NCI-H2081 (cell line): ENCODE results near the gene SEZ6L.

Experiments
- DNase-seq, 2 experiments: peaks; one replicate each; lab custom pipeline; 2025; lab: John Stamatoyannopoulos, UW

The SEZ6L gene

DNA sequence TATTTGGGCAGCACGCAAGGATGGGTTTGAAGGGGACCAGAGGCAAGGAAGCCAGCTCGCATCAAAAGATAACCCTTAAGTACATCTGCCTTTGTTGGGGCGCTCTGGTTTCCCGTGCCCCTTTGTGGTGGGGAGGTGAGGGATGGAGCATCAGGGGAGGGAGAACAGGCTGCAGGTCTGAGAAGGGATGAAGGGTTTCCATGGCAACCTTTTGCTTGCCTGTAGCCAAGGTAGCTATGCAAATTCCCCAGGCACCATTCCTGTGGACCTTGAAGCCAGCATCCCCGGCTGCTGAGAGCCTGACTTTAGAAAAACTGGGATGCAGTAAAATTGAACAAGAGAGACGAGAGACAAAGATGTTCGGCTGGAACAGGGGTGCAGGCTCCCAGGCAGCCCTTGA lies 75.7 kb downstream of the SEZ6L start:
- no peak for DNase-seq

DNA sequence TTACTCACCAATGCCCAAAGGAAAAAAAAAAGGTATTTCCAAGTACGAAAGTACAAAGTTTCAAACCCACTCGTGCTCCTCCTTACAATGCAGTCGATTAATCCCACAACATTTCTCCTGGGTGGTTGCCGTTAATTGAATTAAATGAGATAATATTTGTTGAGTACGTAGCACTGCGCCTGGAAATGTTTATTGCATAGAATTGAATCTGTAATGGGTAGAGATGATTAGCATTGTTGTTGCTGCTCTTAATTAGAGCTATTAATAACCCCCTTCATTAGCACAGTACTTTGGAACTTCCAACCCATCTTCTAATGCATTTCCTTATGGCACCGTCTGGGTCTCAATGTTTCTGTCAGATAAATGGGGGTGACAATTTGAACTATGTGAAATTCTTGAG lies 77.3 kb downstream of the SEZ6L start:
- DNase-seq: no peak

DNA sequence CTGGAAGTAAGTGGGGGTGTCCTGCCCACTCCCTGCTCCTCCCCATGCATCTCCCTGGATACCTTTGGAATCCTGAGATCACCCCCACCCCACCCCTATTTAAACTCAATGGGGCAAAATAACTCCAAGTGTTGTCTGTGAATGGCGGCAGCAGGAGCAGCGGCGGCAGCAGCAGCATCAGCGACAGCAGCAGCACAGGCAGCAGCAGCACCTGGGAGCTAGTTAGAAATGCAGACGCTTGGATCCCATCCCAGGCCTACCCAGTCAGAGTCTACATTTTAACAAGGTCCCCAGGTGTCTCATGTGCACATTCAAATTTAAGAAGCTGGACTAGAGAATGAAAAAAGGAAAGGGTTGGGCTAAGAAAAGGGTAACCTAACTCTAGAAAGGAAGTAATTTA lies 82.6 kb downstream of the SEZ6L start:
- no peak for DNase-seq

DNA sequence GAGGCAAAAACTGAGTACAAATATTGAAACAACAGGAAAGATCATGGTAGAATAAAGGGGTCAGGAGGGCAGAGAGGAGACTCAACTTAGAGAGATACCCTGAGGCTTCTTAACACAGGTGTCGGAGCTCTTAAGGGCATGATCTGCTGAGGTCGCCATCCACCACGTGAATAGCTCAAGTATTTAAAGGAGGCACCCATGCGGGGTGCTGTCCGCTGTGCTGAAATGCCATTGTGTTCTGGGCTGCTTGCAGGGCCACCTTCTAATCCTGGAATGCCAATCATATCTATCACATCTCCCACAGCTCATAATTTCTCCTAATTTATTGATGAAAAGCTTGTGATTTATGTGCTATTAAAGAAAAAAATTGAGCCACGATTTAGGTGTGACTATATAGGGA lies 90.2 kb downstream of the SEZ6L start:
- DNase-seq: no peak

DNA sequence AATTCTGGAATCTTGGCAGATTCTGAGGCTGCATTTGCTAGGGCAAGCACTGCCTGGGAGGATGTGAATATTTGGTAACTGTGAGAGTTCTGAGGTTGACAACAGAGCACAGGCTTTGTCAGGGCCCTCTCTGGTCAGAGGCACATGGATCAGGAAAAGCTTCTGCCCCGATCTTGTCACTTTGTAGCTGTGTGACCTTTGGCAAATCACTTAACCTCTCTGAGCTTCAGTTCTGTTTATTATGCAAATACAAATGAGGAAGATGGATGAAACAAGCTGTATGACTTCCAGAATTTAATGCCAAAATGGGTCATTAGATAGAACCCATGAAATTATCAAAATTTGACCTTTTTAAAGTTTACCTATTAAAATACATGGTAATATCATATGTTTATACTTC lies 94.9 kb downstream of the SEZ6L start:
- DNase-seq: no peak

DNA sequence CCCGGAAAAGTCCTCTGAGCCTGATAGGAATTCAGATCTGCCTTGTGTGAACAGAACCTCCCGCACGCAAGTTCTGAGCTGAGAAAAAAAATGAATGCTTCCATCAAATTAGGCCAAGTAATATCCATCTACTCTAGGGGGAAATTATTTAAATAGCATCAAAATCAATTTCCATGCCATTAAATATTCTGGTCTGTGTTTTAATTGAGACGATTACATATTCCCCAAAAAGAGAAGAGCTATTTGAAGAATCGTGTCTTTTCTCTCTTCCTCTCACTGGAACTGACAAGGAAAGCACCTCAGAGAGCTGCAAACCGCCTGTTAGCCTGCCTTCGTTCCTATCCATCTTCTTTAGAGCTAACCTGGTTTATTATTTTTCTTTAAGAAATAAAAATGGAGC lies 96.0 kb downstream of the SEZ6L start:
- no peak for DNase-seq

DNA sequence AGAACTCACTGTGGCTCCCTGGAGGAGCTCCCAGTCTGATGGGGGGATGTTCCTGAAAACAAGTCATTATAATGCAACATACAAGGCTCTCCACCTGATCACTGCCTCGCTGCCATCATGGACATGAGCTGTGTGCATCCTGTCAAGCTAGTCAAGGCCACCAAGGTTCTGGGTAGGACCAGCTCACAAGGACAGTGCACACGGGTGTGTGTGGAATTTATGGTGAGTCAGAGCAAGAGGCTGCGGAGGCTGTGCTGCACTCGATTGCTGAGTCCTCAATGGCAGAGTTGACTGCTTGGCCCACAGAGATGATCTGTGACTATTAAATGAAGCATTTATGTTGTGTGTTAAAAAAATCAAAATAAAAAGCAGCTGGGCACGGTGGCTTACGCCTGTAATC lies 96.6 kb downstream of the SEZ6L start:
- DNase-seq: no peak

DNA sequence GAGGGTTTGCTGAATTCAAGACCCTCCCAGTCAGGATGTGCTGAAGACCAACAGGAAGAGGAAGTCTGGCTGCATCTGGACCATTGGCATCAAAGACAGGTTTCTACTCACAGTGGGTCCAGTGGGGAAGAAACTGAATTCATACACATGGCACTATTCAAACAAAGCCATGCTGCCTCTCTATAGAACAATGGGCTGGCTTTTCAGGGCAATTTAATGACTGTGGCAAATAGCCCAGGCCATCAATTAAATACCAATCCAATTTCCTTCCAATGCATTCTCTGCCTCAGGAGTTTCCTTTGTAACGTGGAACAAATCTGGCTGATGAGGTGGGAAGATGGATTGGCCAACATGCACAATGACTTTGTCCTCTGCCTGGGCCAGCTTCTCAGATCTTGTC lies 98.6 kb downstream of the SEZ6L start:
- peak; percentile 50 to 70 for DNase-seq

DNA sequence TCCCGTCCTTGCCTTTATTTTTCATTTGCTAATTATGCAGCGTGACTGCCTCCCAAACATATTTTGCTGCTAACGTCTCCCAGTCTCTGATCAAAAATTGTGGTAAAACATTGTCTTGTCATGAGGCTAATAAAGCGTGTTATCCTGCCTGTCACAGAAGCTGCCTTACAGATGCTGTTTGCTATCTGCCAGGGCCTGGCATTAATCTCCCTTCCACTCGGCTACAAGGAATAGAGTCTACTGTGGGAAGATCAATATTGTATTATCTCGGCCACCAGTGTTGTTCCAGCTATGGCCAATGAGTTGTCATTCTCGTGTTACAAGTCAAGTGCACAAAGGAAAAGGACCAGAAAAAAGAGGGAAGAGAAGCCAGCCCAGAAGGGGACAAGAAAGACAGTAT lies 100.3 kb downstream of the SEZ6L start:
- no peak for DNase-seq

DNA sequence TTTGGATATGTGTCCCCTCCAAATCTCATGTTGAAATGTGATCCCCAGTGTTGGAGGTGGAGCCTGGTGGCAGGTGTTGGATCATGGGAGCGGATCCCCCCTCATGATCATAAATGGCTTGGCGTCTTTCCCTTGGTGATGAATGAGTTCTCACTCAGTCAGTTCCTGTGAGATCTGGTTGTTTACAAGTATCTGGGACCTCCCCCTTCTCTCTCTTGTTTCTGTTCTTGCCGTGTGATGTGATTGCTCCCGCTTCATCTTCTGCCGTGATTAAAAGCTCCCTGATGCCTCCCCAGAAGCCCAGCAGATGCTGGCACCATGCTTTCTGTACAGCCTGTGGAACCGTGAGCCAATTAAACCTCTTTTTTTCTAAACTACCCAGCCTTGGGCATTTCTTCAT lies 102.2 kb downstream of the SEZ6L start:
- DNase-seq: peak in 1 of 2 experiments; percentile 4

DNA sequence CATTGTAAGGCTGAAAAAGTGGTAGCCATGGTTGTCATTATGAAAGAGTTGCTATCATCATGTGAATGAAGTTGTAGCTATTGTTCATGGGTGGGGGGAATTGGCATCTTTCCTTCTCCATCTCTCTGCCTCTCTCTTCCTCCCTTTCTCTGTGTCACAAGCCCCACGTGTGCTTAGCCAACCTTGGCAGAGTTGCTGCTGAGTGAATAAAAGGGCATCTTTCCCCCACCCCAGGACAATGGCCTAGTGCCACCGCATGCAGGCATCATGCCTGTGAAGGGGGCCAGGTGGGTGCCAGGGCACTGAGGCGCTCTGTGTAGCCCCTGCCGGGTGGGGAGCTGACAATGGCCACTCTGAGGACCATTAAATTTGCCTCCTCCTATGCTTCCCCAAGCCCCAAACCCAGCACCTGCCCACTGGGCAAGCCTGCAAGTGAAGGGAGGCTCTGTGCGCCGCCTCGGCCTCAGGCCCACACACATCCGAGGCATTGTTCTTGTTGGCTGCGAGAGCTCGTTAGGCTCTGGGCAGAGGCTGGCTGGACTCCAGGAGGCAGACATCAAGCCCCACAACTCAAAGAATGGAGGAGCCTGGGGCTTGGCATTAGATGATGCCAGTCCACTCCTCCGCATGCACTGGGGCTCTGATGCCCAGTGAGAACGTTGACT lies 103.9 kb downstream of the SEZ6L start:
- DNase-seq: peak; percentile 28 to 30

DNA sequence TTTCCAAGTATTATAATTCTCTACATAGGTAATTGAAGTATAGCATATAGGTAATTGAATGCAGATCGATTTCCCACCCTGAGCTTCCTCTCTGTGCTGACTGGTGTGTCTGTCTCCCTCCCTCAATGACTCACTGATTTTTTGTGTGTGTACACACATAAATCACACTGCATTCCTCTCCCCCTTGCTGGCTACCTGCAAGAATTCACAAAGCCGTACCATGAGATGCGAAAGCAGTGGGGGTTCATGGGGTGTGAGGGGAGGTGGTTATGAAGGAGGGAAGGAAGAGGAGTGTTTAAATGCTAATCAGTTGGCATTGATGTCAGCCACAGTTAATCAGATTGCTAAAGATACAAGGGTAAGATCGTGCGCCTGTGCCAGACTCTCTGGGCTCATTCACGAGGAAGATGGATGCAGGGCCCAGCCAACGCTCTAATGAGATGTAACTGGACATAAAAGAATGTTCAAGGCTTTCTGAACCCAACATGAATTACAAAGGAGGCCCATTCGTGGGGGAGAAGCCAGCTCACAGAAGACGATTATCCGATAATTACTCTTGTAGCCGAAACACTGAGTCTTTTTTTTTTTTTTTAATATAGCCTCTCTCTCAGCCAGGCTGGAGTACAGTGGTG lies 107.4 kb downstream of the SEZ6L start:
- no peak for DNase-seq

DNA sequence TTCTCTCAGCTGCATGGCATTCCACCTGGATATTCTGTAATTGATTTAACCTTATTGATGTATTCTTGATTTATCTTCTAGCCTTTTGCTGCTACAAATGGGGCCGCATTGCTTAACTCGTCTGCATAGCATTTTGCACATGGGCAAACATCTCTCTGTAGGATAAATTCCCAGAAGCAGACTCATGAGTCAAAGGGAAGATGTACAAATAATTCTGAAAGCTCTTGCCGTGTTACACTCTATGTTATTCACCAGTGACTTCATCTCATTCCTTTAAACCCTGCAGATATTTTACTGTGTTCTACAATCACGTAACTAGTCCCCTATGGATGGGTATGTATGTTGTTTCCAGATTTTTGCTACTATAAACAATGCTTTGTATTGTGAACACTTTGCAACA lies 112.7 kb downstream of the SEZ6L start:
- no peak for DNase-seq

DNA sequence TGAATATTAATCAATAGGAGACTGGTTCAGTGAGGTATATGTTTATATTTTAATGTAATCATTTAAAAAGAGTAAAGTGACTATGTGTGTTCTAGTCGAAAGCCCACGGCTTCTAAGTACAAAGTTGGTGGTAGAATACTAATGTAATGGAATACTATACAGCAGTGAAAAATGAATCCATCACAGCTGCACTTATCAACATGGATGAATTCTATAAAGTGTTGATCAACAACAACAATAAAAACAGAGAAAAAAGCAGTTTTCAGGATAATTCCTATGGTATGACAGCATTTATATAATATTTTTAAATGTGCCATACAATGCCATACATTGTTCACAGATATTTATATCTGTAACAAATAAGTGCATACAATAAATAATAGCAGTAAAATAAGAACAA lies 114.1 kb downstream of the SEZ6L start:
- no peak for DNase-seq

DNA sequence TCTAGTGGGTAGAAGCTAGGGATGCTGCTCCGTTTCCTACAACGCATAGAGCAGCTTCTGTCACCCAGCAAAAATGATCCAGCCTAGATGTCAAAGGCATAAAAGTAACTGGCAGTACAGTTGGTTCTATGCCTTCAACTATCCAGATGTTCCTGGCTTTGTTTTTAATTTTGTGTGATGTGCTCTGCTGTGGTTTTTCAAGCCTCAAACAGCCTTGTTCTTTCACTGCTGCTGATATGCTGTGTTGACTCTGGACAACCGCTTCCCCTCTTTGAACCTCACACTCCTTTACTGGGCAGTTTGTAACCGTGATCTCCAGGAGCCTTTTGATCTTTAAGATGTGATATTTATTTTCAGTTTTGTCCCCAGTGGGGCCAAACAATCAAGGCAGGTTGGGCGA lies 116.4 kb downstream of the SEZ6L start:
- no peak for DNase-seq

DNA sequence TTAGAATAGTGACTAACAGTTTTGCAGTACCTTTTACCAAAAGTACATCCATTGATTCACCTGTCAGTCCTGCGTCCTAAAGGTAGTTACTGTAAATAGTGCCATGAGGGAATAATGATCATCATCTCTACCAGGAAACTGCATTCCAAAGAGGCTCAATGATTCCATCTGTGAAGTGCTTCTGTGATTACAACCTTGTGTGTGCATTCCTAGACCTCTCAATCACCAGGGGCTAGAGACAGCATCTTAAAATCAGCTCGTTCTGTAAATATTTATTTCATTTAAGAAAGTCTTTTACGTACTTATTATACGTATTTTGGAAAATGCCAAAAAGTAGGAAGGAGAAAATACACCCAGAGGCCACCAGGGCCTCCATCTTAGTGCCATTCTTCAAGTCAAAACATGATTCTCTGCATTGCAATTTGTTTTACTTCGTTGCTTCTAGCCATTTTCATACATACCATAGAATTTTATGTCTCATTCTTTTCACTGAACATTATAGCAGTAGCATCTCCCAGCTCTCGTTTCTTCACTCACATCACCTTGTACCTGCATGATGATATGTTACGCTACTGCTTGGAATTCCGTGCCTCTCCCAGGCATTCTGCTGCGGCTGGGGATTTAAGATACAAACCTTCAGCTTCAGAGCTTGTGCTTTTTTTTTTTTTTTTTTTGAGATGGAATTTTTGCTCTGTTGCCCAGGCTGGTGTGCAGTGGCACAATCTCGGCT lies 117.0 kb downstream of the SEZ6L start:
- DNase-seq: no peak

DNA sequence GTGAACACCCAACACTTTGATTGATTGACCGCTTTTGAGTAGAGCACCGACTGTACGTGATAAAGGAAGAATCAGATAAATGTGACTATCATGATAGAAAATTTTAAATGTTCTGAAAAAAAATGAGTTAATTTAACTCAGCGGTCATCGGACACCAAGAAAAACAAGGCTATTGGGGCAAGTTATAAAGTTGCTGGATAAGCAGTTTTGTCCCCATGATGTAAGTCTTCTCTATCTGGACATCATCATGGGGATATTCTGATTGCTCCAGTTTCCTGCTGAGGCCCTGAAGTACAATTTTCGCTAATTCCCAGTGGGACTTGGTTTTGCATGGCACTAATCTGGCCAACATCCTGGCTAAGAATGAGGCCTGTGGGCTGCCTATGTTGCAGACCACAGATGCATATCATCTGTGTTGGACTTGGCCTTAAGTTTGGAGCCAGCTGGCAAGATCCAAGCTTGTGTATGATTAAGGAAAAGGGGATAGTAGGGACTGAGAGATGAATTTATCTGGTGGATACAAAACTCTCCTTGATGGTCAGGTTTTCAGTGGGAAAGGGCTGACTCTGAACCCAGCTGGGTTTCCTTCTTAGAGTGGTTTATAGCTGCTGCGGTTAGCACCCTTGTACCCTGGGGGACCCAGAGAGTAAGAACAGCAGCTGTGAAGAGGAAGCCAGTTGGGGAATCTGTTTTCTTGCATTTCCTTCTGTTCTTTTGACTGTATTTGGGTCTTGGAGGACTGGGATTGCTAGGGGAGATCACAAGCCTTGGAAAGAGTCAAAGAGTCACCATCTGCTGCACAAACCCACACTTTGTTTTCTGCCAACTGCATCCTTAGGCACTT lies 118.3 kb downstream of the SEZ6L start:
- no peak for DNase-seq

DNA sequence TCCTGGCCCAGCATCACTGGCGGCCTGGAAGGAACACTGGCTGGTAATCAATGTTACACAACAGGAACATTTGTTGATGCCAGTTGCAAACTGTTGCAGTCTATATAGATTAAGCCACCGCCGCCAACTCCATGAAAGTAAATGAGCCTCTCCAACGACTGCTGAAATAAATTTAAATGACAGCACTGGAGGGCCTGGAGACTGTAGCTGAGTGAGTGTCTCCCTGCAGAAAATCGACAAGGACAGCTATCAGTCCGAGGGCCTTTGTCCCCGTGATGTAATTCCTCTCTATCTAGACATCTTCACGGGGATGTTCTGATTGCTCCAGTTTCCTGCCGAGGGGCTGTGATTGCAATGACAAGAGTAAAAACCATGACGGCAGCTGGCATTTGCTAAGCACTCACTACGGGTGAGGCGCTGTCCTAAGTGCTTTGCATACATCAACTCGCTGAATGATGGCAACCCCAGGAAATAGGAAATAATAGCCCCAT lies 120.4 kb downstream of the SEZ6L start:
- no peak for DNase-seq

DNA sequence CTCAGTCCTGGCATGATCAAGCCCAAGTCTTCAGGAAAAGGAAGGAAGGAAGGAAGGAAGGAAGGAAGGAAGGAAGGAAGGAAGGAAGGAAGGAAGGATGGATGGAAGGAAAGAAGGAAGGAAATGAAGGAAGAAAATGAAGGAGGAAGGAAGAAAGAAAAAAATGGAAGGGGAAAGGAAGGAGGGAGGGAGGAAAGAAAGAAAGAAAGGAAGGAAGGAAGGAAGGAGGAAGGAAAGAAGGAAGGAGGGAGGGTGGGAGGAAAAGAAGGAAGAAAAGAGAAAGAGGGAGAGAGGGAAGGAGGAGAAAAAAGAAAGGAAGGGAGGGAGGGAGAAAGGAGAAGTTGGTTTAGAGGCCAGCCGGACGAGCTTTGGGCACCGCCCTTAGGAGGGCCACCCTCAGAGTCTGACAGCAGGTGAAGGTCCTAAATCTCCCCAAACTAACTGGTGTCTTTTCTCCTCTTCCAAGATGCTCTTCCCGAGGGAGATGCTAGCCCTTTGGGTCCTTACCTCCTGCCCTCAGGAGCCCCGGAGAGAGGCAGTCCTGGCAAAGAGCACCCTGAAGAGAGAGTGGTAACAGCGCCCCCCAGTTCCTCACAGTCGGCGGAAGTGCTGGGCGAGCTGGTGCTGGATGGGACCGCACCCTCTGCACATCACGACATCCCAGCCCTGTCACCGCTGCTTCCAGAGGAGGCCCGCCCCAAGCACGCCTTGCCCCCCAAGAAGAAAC lies 122.8 kb downstream of the SEZ6L start:
- DNase-seq: no peak

DNA sequence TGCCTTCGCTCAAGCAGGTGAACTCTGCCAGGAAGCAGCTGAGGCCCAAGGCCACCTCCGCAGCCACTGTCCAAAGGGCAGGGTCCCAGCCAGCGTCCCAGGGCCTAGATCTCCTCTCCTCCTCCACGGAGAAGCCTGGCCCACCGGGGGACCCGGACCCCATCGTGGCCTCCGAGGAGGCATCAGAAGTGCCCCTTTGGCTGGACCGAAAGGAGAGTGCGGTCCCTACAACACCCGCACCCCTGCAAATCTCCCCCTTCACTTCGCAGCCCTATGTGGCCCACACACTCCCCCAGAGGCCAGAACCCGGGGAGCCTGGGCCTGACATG lies 123.4 kb downstream of the SEZ6L start:
- no peak for DNase-seq

DNA sequence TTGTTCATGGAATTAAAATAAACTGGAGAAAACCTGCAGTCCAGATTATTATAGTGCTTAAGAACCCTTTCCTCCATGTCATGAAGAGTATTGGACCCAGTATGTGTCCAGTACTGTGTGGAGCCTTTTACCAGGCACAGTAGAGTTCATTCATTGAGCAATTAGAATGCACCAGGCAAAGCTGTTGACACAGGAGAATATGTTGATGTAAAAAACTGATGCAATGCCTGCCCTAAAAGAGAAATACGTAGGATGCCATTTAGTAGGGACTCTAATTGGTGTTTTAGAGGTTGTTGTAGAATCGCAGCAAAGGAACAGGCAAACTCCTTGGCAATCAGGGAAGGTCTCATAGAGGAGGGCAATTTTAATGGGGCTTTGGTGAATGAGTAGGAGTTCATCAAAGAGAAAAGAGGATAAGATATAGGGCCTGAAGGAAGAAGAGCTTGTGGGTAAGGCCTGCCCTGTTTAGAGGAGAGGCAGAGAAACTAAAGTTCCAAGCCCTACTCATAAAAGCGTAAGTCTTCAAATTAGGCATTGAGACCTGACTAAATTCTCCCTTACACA lies 126.4 kb downstream of the SEZ6L start:
- DNase-seq: no peak
